KOPT-K1 (cell line): ENCODE data around the gene BTNL8.

Source experiments
- H3K27ac ChIP-seq: fragments of 200-600 bp; sonication (generic); 2 replicates; pipeline ENCODE4 v1.5.1; 2016; ENCODE audit warnings: antibody characterized with exemption, mild to moderate bottlenecking, low read depth, low read length; ENCODE audit not compliant: poor library complexity, severe bottlenecking
- H3K36me3 ChIP-seq: fragments of 200-600 bp; sonication (generic); 2 replicates; pipeline ENCODE4 v1.5.1; 2017; ENCODE audit warnings: antibody characterized with exemption, mild to moderate bottlenecking, low read length, moderate library complexity; ENCODE audit not compliant: insufficient read depth
- H3K9me3 ChIP-seq: fragments of 200-600 bp; sonication (generic); 2 replicates; pipeline ENCODE4 v1.5.1; 2017; ENCODE audit warnings: antibody characterized with exemption, low read length, mild to moderate bottlenecking; ENCODE audit not compliant: insufficient read depth, poor library complexity, severe bottlenecking

BTNL8 gene

DNA sequence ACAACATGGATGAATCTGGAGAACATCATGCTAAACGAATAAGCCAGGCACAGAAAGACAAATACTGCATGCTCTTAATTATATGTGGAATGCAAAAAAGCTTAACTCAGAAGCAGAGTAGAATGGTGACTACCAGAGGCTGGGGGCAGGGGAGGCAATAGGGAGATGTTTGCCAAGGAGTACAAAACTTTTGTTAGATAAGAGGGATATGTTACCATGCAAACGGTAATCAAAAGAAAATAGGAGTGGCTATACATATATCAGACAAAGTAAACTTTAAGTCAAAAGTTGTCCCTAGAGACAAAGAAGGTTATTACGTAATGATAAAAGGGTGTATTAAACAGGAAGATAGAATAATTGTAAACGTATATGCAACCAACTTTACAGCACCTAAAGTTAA lies 71.9 kb downstream of the BTNL8 start:
- no peaks in the 10 kb centered on the region for H3K36me3 ChIP-seq
- H3K27ac ChIP-seq, result no peak overlapping the region

DNA sequence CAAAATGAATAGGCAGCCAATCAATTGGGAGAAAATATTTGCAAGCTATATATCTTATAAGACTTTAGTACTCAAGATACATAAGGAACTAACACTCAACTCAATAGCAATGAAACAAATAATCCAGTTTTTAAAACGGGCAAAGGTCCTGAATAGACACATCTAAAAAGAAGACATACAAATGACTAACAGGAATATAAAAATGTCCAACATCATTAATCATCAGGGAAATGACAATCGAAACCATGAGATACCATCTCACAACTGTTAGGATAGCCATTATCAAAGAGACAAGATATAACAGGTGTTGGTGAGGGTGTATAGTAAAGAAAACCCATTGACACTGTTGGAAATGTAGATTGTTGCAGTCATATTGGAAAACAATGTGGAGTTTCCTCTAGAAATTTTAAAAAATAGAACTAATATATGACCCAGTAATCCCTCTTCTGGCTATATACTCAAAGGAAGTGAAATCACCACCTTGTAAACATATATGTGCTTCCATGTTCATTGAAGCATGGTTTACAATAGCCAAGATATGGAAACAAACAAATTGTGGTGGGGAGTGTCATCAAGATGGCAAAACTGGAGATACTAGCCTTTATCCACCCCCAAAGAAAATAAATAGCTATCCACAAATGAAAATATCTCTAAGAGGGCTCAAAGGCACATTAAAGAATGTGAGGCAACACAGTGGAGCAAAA lies 75.8 kb downstream of the BTNL8 start:
- Histone ChIP-seq H3K27ac (no peak overlapping the region), H3K9me3 (no peaks in the 10 kb centered on the region), H3K36me3 (no peaks in the 10 kb centered on the region)

More for the DNA sequence above, 71.9 kb downstream of the BTNL8 start:
- H3K9me3 ChIP-seq, result no peaks in the 10 kb centered on the region

DNA sequence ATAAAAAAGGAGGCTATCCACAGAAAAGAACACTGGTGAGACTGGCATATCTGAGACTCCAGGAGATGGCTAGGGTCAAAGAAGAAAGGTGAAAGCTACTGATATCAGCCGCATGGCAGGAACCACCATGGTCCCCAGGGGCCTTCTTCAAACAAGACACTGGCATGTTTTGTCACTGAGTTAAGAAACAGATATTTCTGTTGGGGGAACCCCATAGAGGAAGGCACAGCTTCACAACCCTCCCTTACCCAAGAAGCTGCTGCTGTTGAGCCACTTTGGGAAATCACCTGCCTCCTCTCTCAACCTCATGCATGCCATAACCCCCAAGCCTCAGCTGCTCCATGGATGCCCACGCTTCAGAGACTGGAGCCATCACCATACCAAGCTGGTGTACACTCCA lies 76.4 kb downstream of the BTNL8 start:
- no peaks in the 10 kb centered on the region for H3K9me3 ChIP-seq
- no peak overlapping the region for H3K27ac ChIP-seq
- no peaks in the 10 kb centered on the region for H3K36me3 ChIP-seq

DNA sequence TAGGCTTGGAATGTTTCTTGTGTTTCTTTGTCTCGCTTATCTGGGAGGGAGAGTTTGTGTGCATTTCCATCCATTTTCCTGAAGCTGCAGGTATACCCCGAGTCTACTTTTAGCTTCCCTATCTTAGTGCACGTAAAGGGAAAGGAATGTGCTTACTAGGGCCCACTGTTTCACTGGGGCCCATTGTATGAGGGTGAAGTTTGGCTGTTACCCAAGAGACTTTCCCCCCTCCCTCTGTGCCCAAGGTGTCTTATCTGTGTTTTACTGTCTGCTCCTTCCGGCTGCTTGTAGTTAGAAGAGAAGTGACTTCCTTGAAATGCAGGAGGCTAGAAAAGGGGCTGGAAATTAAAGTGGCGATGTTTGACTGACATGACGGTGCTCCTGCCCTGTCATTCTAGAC lies 77.6 kb downstream of the BTNL8 start:
- no peak overlapping the region for H3K27ac ChIP-seq
- no peaks in the 10 kb centered on the region for H3K36me3 ChIP-seq
- H3K9me3 ChIP-seq, result no peaks in the 10 kb centered on the region

DNA sequence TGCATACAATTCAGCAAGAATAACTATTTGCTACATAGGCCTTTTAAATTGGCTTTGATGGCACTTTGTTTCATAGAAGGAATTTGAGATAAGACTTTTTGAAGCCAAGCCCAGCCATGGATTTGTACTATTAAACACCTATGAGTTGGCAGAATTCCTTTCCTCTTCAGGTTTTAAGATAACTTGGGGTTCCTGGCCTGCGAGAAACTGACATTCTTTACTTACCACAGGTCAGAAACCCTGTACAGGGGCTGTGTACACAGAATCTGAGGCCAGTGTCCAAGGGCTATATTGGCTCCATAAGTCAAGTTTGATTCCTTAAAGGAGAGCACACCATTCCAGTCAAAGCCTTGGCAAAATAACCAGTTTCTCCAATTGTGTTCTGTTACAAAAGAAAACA lies 78.9 kb downstream of the BTNL8 start:
- no peaks in the 10 kb centered on the region for H3K9me3 ChIP-seq
- H3K27ac ChIP-seq, result no peak overlapping the region
- H3K36me3 ChIP-seq, result no peaks in the 10 kb centered on the region

DNA sequence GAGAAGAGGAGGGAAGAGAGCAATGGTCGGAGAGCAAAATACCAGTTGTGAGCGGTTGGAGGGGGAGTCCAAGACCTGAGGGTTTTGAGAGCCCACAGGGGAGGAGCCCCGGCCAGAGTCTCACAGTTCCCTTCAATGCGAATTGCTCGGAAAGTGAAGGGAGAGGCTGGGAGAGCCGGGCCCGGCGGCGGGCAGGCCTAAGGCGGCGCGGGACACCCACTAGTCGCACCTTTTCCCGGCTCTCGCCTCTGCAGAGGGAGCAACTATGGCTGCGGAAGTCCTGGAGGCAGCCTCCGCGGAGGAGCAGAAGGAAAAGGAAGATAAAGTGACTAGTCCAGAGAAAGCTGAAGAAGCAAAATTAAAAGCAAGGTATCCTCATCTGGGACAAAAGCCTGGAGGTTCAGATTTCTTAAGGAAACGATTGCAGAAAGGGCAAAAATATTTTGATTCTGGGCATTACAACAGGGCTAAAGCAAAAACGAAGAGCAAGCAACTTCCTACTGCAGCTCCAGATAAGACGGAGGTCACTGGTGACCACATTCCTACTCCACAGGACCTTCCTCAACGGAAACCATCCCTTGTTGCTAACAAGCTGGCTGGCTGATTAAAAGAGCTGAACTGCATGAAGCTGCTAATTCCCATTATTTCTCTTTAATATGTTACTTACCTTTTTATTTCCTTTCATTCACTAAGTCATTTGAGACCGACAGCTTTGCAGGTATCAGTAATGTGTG lies 83.2 kb downstream of the BTNL8 start:
- H3K27ac ChIP-seq, result no peak overlapping the region
- no peaks in the 10 kb centered on the region for H3K36me3 ChIP-seq
- no peaks in the 10 kb centered on the region for H3K9me3 ChIP-seq

DNA sequence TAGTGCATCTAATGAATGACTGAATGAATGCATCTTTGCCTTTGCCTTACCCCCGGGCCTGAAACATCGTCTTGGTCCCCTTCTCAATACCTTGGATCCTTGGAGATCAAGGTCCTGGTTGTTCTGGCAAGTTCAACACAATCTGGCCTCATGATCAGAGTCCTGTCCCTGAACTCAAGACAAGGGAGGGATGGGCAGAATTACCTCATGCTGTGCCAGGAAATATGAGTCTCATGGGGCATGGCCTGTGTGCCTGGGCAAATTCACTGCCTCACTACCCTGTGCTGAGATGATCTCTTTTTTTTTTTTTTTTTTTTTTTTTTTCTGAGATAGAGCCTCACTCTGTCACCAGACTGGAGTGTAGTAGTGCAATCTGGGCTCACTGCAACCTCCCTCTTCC lies 89.1 kb downstream of the BTNL8 start:
- Histone ChIP-seq H3K36me3 (no peaks in the 10 kb centered on the region), H3K9me3 (no peaks in the 10 kb centered on the region), H3K27ac (no peak overlapping the region)

DNA sequence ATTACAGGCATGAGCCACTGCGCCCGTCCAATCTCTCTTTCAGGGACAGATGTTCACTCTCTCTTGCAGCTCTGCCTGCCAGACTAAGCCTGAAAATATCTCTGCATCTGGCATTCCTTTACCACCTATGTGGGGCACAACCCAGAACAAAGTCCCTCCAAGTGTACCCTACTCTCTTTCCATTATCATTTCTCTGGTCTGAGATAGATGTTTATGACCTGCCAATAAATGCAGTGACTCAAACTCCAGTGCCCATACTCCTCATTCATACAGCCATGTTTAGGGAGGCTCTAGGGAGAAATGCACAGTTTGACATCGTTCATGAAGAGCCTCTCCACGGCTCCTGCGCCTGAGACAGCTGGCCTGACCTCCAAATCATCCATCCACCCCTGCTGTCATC lies 89.6 kb downstream of the BTNL8 start, which contains the start of gene BTNL3:
BTNL3 (plus strand) TSS at position 255 of the 400 bp plus-strand sequence. CDS start 183 bp downstream, outside the sequence.
- Histone ChIP-seq H3K27ac (no peak within 1 kb of the TSS), H3K9me3 (no peaks in the 10 kb centered on the region), H3K36me3 (no peaks in the 10 kb centered on the region)

DNA sequence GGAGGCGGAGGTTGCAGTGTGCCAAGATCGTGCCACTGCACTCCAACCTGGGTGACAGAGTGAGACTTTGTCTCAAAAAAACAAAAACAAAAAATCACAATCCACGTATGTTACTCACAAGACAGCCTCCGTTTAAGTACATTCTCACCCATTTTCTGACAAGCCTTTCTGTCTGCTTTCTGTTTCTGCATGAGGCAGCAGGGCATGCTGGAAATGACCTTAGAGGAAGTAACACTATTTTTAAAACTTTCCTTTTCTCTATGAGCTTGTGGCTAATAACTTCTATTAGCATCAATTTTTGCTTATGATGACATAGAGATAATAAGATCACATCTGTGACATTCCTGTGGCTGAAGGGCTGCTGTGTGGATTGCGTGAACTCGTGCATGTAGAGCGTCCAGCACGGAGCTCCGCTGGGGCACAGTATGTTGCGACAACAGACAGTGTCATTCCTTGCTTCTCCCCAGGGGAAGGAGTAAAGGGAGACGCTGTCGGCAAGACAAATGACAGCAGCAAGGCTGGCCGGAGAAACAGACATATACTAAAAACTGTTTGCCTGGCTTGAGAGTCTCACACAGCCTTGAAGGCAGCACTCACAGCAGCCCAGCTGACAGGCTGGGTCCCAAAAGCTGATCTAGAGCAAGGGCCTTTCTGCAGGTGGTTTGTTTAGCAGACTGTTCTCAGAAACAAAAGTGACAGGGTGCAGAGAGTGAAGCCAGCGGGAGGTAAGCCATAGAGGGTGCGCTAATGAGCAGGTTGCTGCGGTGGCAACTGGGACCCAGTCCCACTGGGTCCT lies 91.3 kb downstream of the BTNL8 start:
- H3K9me3 ChIP-seq, result no peaks in the 10 kb centered on the region

DNA sequence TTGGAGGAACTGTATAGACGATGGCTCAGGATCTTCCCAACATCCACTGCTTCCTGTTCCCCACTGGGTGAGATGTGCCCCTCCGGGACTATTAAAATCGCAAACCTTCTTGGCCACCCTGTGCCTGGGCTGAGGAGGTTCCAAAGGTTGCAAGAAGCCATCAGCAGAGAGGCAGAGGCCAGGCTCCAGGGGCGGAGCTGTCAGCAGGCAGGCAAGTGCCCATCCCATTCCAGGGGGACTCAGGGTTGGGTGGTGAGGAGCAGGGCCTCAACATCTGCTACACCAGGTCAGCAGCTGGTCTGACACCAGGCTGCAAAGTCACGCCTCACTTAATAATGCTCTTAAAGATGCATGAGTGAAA lies 91.9 kb downstream of the BTNL8 start:
- Histone ChIP-seq H3K9me3 (no peaks in the 10 kb centered on the region), H3K27ac (no peak overlapping the region), H3K36me3 (no peaks in the 10 kb centered on the region)

More for the DNA sequence above, 91.3 kb downstream of the BTNL8 start:
- no peak overlapping the region for H3K27ac ChIP-seq
- H3K36me3 ChIP-seq, result no peaks in the 10 kb centered on the region
